B cell (primary cell): ENCODE results near the gene SPATA2L. TPM values are rescaled to one million over a fixed set of nuclear protein-coding genes. Genes with fewer than 3 reads are reported as not detected.

Source experiments
- ATAC-seq: fragments of 200-7000 bp; cut with Tn5 transposase; one replicate; pipeline ENCODE4 v1.10.0; 2021; ENCODE audit warnings: low read depth, mild to moderate bottlenecking, moderate number of reproducible peaks, moderate library complexity
- CTCF ChIA-PET: fragments of 350-600 bp; sonication (Branson Sonifier 250); formaldehyde crosslinking; loops from one replicate; lab custom pipeline; 2021; ENCODE audit warnings: antibody characterized with exemption, inconsistent platforms; lab: Charles Lee
- POLR2A ChIA-PET: fragments of 350-600 bp; sonication (Branson Sonifier 250); formaldehyde crosslinking; loops from one replicate; lab custom pipeline; 2021; ENCODE audit warnings: antibody characterized with exemption; lab: Charles Lee
- DNase-seq: peaks from one replicate; pipeline ENCODE4 v3.0.0; 2013
- H2AFZ ChIP-seq: 2 replicates; pipeline ENCODE4 v1.6.1; 2012; ENCODE audit warnings: mild to moderate bottlenecking, low read depth, low read length; ENCODE audit not compliant: insufficient read depth, poor library complexity, severe bottlenecking
- H3K27ac ChIP-seq, 2 donors: 1 replicate in 1 of 2; 2 replicates in 1 of 2; pipeline ENCODE4 v1.5.1; 2012 to 2013; ENCODE audit warnings: low read length in 2 of 2, mild to moderate bottlenecking in 2 of 2, moderate library complexity in 1 of 2
- H3K27me3 ChIP-seq, 4 experiments: fragments of 200-600 bp in 1 of 4; sonication (generic) in 1 of 4; replicated peaks in 1 of 4; 1 replicate in 2 of 4; 2 replicates in 2 of 4; pipeline versions ENCODE4 v1.6.1 to v1.7.0; 2013 to 2016; ENCODE audit warnings: low read length in 3 of 4, mild to moderate bottlenecking in 2 of 4, mixed read lengths in 1 of 4, moderate library complexity in 1 of 4; ENCODE audit not compliant: insufficient read depth in 4 of 4, control insufficient read depth in 3 of 4; ENCODE audit errors: control extremely low read depth in 1 of 4
- H3K36me3 ChIP-seq, 2 experiments: replicated peaks in 1 of 2; 1 replicate in 1 of 2; 2 replicates in 1 of 2; pipeline versions ENCODE4 v1.6.1 to v1.7.1; 2013; ENCODE audit warnings: low read length in 1 of 2; ENCODE audit not compliant: insufficient read depth in 2 of 2, control insufficient read depth in 1 of 2; ENCODE audit errors: control extremely low read depth in 1 of 2, extremely low read depth in 1 of 2
- H3K4me1 ChIP-seq, 2 donors: fragments of 200-600 bp in 1 of 2; sonication (generic) in 1 of 2; 1 replicate in 1 of 2; 2 replicates in 1 of 2; pipeline versions ENCODE4 v1.5.1 to v1.6.1; 2013 to 2017; ENCODE audit warnings: low read length in 2 of 2; ENCODE audit not compliant: control insufficient read depth in 2 of 2, insufficient read depth in 2 of 2
- H3K4me2 ChIP-seq: replicated peaks from 2 replicates; pipeline ENCODE3; 2012; ENCODE audit warnings: mild to moderate bottlenecking, low read depth, low read length; ENCODE audit not compliant: poor library complexity, severe bottlenecking
- H3K4me3 ChIP-seq, 5 experiments: fragments of 200-600 bp in 1 of 5; sonication (generic) in 1 of 5; 1 replicate in 3 of 5; 2 replicates in 2 of 5; pipeline versions ENCODE4 v1.5.1 to v1.7.0; 2011 to 2016; ENCODE audit warnings: low read length in 4 of 5, mild to moderate bottlenecking in 4 of 5, low read depth in 2 of 5, control low read depth in 1 of 5, moderate library complexity in 1 of 5; ENCODE audit not compliant: insufficient read depth in 1 of 5; ENCODE audit errors: control extremely low read depth in 1 of 5, extremely low read depth in 1 of 5
- H3K79me2 ChIP-seq: fragments of 200-600 bp; sonication (generic); one replicate; pipeline ENCODE4 v1.6.0; 2016; ENCODE audit warnings: low read length; ENCODE audit not compliant: control insufficient read depth, insufficient read depth
- H3K9ac ChIP-seq: fragments of 200-600 bp; sonication (generic); 2 replicates; pipeline ENCODE4 v1.6.1; 2017; ENCODE audit warnings: mild to moderate bottlenecking, low read length, moderate library complexity
- H3K9me3 ChIP-seq, 3 donors: one replicate each; pipeline versions ENCODE4 v1.6.1 to v1.7.1; 2013; ENCODE audit warnings: low read length in 2 of 3; ENCODE audit not compliant: control insufficient read depth in 2 of 3, insufficient read depth in 1 of 3; ENCODE audit errors: control extremely low read depth in 1 of 3
- H4K20me1 ChIP-seq: 2 replicates; pipeline ENCODE4 v1.6.0; 2012; ENCODE audit warnings: mild to moderate bottlenecking, low read length; ENCODE audit not compliant: insufficient read depth, control insufficient read depth, poor library complexity, severe bottlenecking
- H3K27ac Mint-ChIP-seq: one replicate; pipeline ENCODE4 v1.8.0; 2021; ENCODE audit warnings: mixed read lengths
- H3K27me3 Mint-ChIP-seq: one replicate; pipeline ENCODE4 v1.8.0; 2021; ENCODE audit warnings: mixed read lengths
- H3K4me1 Mint-ChIP-seq: one replicate; pipeline ENCODE4 v1.8.0; 2021; ENCODE audit warnings: mixed read lengths
- H3K4me3 Mint-ChIP-seq: one replicate; pipeline ENCODE4 v1.8.0; 2021; ENCODE audit warnings: mixed read lengths
- H3K9me3 Mint-ChIP-seq: one replicate; pipeline ENCODE4 v1.8.0; 2022; ENCODE audit warnings: mixed read lengths; ENCODE audit not compliant: insufficient read depth
- EZH2 ChIP-seq: IDR thresholded peaks from 2 replicates; pipeline ENCODE4 v1.6.1; 2012; ENCODE audit warnings: borderline replicate concordance, low read depth, mild to moderate bottlenecking, moderate library complexity, low read length; ENCODE audit not compliant: insufficient read depth, poor library complexity, severe bottlenecking
- WGBS: methylation state at CpG from one replicate; pipeline ENCODE4 v1.1.5; 2013; ENCODE audit warnings: missing lambda C conversion rate; ENCODE audit not compliant: insufficient coverage; 5-methylcytosine and 5-hydroxymethylcytosine counted together
- intact Hi-C: fragments of 100-400 bp; cut with micrococcal nuclease; formaldehyde crosslinking; loops from one replicate; pipeline ENCODE4 v1.10.0; 2022
- polyA plus RNA-seq: library from polyadenylated mRNA; depleted of rRNA; stranded (reverse); fragments of >200 nt; gene quantifications from 2 replicates; pipeline ENCODE4 v1.2.3, GENCODE V29; 2012
- total RNA-seq, 2 donors: library from RNA; stranded (reverse); fragments of 120-200 nt in 1 of 2; gene quantifications; 1 replicate in 1 of 2; 2 replicates in 1 of 2; pipeline versions ENCODE4 v1.2.3 to v1.2.4, GENCODE V29; 2013 to 2022
- TF ChIP-seq, protein P1 (sequence below): fragments of 200-600 bp; IDR thresholded peaks from one replicate; pipeline ENCODE4 v1.8.0; 2022; ENCODE audit warnings: antibody characterized with exemption, mild to moderate bottlenecking

SPATA2L gene
- total and polyA plus RNA-seq, 2 donors (not counting 1 experiment from before 2014, with no cell fraction given): 16.4 to 32.1 TPM

GRCh38 chr16:89700649-89701424 is 668 bp downstream of the SPATA2L start:
- Mint-ChIP-seq H3K4me3 (peak overlapping the region; percentile 85), H3K4me1 (peaks cover 21% of the 10 kb centered on the region), H3K27me3 (no peaks in the 10 kb centered on the region), H3K9me3 (no peaks in the 10 kb centered on the region), H3K27ac (peak overlapping the region; percentile 91)
- Histone ChIP-seq H3K27me3 (no peaks in the 10 kb centered on the region), H3K9me3 (no peaks in the 10 kb centered on the region), H4K20me1 (peaks cover 41% of the 10 kb centered on the region), H3K4me2 (peak overlapping the region; percentile 96), H3K4me3 (peak overlapping the region; percentile 17 to 73 (median 68)), H3K4me1 (peaks cover 21 to 31% of the 10 kb centered on the region in 2 donors), H3K27ac (peak overlapping the region; percentile 82 to 87), H3K79me2 (peaks cover 9% of the 10 kb centered on the region), H3K9ac (peak overlapping the region; percentile 61), H3K36me3 (peaks cover 0 to 4% of the 10 kb centered on the region in 2 experiments), H2AFZ (peak overlapping the region; percentile 94)
- intact Hi-C loops: loop anchor here (1.0 to 10.0 kb wide), 7 partner anchors 15 to 214 kb away; partner anchors contain the start of genes CDK10 and ZNF276
- CTCF ChIA-PET: interaction anchor here (0.5 to 3.8 kb wide), 20 partner anchors 10 to 495 kb away, joined by 3 to 36 read pairs (median 4); partner anchors contain the start of genes CDK10, CHMP1A, MC1R and SPATA33
- no peak for TF ChIP-seq EZH2
- TF ChIP-seq, protein P1, sequence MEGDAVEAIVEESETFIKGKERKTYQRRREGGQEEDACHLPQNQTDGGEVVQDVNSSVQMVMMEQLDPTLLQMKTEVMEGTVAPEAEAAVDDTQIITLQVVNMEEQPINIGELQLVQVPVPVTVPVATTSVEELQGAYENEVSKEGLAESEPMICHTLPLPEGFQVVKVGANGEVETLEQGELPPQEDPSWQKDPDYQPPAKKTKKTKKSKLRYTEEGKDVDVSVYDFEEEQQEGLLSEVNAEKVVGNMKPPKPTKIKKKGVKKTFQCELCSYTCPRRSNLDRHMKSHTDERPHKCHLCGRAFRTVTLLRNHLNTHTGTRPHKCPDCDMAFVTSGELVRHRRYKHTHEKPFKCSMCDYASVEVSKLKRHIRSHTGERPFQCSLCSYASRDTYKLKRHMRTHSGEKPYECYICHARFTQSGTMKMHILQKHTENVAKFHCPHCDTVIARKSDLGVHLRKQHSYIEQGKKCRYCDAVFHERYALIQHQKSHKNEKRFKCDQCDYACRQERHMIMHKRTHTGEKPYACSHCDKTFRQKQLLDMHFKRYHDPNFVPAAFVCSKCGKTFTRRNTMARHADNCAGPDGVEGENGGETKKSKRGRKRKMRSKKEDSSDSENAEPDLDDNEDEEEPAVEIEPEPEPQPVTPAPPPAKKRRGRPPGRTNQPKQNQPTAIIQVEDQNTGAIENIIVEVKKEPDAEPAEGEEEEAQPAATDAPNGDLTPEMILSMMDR: peak; percentile 60
- ATAC-seq (peak; percentile 7), DNase-seq (peak; percentile 81)
- POLR2A ChIA-PET: interaction anchor here (0.7 to 1.8 kb wide), 7 partner anchors 14 to 212 kb away, joined by 3 to 13 read pairs (median 6); partner anchors contain the start of genes CDK10, CHMP1A, SPATA33 and TCF25
- WGBS: 3% methylated on average over 73 of the region's 78 CpGs
